ENCODE measurements around the gene LRRK1.

LRRK1 gene

GRCh38 chr15:101114610-101115009 lies 195.5 kb downstream of the LRRK1 start:
- DNase-seq (ENCODE audit: low spot score): no peak

GRCh38 chr15:101115393-101115785 lies 196.2 kb downstream of the LRRK1 start:
- no peak for DNase-seq (ENCODE audit: low spot score)

DNA sequence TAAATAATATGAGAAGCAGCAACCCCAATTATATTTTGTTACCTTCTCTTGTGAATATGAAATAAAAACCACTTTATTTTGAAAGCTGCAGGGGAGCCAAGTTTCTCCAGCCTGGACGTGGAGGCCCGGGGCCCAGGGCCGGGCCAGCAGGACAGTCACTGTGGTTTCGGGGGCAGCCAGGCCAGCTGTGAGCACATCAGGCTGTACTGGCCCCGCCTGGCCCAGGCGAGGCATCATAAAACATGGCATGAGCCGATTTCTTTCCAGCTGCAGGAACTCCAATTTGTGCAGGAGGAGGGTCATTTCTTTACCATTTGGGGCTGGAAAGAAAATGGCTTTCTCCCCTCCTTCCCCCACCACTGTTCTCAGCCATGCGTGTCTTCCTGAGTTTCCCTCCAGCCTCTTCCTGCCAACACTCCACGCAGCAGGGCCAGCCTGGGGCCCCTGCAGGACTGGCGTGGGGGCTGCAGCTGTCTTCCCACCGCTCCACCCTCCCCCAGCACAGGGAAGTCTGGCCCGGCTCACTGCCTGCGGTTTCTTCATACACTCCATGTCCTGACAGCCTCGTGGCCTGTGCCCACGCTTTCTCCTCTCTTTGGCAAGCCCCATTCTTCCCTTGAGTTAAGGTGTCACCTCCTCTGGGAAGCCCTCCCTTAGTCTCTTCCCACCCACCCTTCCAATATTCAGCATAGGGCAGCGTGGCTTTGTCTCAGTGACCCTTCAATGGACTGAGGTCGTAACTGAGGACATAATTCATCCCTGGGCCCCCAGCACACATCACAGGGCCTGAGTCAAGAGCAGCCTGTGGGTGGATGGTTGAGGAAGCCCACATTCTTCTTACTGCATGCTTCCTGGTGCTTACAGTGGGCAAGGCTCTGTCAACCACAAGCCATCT lies 196.9 kb downstream of the LRRK1 start:
- DNase-seq (ENCODE audit: low spot score): no peak

DNA sequence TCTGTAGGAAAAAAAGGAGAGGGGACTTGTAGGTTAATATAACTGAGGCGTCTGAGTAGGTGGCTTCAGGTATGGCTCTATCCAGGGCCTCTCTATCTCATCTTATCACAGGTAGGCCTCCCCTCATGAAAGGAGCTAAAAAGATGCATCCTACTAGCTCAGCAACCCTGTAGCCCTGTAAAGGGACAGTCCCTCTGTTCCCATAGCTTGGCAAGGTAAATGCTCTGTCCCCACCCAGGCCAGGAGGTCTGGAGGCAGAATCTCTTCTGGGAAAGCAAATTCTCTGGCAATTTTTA lies 197.5 kb downstream of the LRRK1 start:
- DNase-seq (ENCODE audit: low spot score): no peak

- no peak for DNase-seq (ENCODE audit: low spot score)
Observed at GRCh38 chr15:101118116-101118515, 199.0 kb downstream of the LRRK1 start.

- DNase-seq (ENCODE audit: low spot score): no peak
Observed at GRCh38 chr15:101118615-101119014, 199.5 kb downstream of the LRRK1 start.

DNA sequence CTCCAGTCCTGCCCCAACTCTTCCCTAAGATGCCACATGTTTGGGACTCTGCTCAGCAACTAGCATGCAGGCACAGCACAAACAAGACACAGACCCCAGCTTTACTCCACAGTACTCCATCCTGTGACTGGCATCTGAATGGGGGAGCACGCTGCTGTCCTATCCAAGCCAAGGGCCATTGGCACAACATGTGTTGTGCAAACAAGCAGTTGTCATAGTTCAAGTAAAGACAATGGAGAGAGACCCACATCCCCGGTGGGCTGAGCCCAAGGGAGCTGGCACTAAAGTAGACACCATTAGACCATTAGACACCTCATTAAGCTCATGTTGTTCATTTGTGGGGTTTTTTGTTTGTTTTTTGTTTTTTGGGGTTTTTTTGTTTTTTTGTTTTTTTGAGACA lies 200.0 kb downstream of the LRRK1 start:
- DNase-seq (ENCODE audit: low spot score): no peak
